Esophagus (tissue), 2 donors: ENCODE measurements around the gene MLLT1. TPM values are rescaled to one million over a fixed set of nuclear protein-coding genes. Genes with fewer than 3 reads are reported as not detected.

ENCODE experiments used
- H3K27ac ChIP-seq, 2 donors: one replicate each; pipeline ENCODE4 v1.5.1; 2013; ENCODE audit warnings: low read depth in 2 of 2, mild to moderate bottlenecking in 2 of 2, inconsistent platforms in 1 of 2, low read length in 1 of 2, moderate library complexity in 1 of 2
- H3K27me3 ChIP-seq, 2 donors: one replicate each; pipeline ENCODE4 v1.6.1; 2013; ENCODE audit warnings: low read length in 2 of 2, control low read depth in 1 of 2, mild to moderate bottlenecking in 1 of 2; ENCODE audit not compliant: insufficient read depth in 2 of 2, control insufficient read depth in 1 of 2
- H3K36me3 ChIP-seq, 2 donors: one replicate each; pipeline ENCODE4 v1.6.1; 2013; ENCODE audit warnings: low read length in 1 of 2; ENCODE audit not compliant: control insufficient read depth in 2 of 2, insufficient read depth in 2 of 2
- H3K4me1 ChIP-seq, 2 donors: one replicate each; pipeline ENCODE4 v1.6.1; 2013; ENCODE audit warnings: low read length in 1 of 2; ENCODE audit not compliant: control insufficient read depth in 2 of 2, insufficient read depth in 2 of 2
- H3K4me3 ChIP-seq, 2 donors: one replicate each; pipeline ENCODE4 v1.5.1; 2013; ENCODE audit warnings: low read length in 2 of 2, mild to moderate bottlenecking in 2 of 2, low read depth in 1 of 2, moderate library complexity in 1 of 2
- H3K9me3 ChIP-seq, 2 donors: one replicate each; pipeline ENCODE4 v1.6.1; 2013; ENCODE audit warnings: mild to moderate bottlenecking in 2 of 2, low read depth in 1 of 2, low read length in 1 of 2, moderate library complexity in 1 of 2; ENCODE audit not compliant: control insufficient read depth in 2 of 2, insufficient read depth in 1 of 2
- WGBS, 2 donors: extraction: QIAGEN DNeasy Blood & Tissue Kit; methylation state at CpG; one replicate each; pipeline ENCODE4 v1.1.7; 2013; 5-methylcytosine and 5-hydroxymethylcytosine counted together
- polyA plus RNA-seq, 2 donors: library from polyadenylated mRNA; stranded (reverse); fragments of 200-250 nt; gene quantifications; one replicate each; pipeline ENCODE4 v1.2.3, GENCODE V29; 2013
- donor health status: healthy with polysubstance abuse.
- donor health status: Bipolar disorder and iron deficiency.

Gene MLLT1
- polyA plus RNA-seq, 2 donors = 15.5 to 16.3 TPM

DNA sequence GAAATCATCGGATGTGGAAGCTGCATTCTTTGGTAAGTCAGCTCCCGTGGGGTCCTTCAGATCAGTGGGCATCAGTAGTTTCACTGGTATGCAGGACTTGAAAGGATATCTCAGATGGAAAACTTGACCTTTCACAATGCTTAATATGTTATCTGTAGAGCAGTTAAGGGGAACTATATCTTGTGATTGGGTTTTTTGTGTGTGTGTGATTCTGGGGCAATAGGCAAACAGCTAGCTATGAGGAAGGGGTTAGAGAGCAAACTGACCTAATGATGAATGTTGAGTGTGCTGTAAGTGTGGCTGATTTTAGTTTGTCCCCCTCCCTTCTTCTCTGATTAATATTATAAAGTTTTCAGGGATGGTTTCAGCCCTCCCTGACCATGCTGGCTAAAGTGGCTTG is 91.0 kb downstream of the MLLT1 start:
- no peaks in the 10 kb centered on the region for H3K27me3 ChIP-seq
- no peaks in the 10 kb centered on the region for H3K9me3 ChIP-seq
- no peak overlapping the region for H3K27ac ChIP-seq
- no peaks in the 10 kb centered on the region for H3K36me3 ChIP-seq
- no peak overlapping the region for H3K4me3 ChIP-seq
- 92 to 93% methylated on average over 2 of the region's 2 CpGs for WGBS, 2 donors
- no peaks in the 10 kb centered on the region for H3K4me1 ChIP-seq

DNA sequence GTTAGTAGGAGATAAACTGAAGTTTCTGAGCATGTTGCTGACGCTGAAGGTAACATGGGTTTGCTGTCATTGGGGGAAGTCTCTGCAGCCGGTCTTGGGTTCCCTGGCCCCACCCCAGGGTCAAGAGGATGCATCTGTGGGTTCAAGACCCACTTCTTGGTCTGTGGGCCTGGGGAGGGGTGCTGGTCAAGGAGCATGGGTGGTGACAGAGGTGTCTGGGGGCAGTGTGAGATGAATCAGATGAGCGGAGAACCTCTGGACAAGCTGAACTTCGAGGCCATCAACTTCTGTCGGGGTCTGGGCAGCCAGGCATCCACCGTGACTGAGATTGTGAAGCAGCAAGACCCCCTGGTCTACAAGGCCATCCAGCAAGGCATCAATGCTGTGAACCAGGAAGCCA is 92.4 kb downstream of the MLLT1 start:
- Histone ChIP-seq H3K4me3 (no peak overlapping the region), H3K27ac (no peak overlapping the region), H3K9me3 (no peaks in the 10 kb centered on the region), H3K4me1 (no peaks in the 10 kb centered on the region), H3K36me3 (no peaks in the 10 kb centered on the region), H3K27me3 (no peaks in the 10 kb centered on the region)
- WGBS, 2 donors = 92 to 95% methylated on average over 6 of the region's 6 CpGs

DNA sequence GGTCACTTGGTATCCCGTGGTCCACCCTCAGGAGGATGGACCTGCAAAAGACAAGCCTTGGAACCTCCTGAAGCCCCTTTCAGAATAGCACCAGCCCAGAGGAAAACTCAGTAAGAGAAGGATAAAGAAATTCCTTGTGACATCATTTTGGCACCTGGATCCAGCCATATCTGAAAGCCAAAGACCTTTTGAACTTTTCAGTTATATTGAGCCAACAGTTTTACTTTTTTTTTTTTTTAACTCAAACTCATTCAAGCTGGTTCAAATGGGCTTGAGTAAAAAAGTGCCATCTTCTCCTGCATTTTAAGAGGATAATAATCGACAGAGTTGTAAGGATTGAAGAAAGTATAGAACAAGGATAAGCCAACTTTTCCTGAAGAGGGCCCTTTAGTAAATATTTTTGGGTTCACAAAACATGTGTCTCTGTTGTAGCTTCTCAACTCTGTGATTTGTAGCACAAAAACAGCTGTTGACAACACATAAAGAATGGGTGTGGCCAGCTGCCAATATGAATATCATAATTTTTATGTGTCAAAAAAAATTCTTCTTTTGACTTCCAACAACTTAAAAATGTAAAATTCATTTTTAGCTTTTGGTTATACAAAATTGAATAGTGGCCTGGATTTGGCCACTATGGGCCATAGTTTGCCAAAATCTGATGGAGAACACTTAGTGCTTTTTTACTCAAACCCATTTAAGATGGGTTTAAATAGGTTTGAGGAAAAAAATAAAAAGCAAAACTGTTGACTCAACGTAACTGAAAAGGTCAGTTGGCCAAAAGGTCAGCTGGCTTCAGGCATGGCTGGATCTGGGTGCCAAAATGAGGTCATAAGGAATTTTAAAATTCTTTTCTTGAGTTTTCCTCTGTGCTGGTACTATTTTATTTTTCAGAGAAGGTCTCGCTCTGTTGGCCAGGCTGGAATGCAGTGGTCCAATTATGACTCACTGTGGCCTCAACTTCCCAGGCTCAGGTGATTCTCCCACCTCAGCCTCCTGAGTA is 93.6 kb downstream of the MLLT1 start:
- Histone ChIP-seq H3K4me3 (no peak overlapping the region), H3K27me3 (no peaks in the 10 kb centered on the region), H3K36me3 (no peaks in the 10 kb centered on the region), H3K4me1 (no peaks in the 10 kb centered on the region), H3K27ac (no peak overlapping the region), H3K9me3 (no peaks in the 10 kb centered on the region)
- WGBS, 2 donors = 68 to 74% methylated on average over 4 of the region's 4 CpGs

DNA sequence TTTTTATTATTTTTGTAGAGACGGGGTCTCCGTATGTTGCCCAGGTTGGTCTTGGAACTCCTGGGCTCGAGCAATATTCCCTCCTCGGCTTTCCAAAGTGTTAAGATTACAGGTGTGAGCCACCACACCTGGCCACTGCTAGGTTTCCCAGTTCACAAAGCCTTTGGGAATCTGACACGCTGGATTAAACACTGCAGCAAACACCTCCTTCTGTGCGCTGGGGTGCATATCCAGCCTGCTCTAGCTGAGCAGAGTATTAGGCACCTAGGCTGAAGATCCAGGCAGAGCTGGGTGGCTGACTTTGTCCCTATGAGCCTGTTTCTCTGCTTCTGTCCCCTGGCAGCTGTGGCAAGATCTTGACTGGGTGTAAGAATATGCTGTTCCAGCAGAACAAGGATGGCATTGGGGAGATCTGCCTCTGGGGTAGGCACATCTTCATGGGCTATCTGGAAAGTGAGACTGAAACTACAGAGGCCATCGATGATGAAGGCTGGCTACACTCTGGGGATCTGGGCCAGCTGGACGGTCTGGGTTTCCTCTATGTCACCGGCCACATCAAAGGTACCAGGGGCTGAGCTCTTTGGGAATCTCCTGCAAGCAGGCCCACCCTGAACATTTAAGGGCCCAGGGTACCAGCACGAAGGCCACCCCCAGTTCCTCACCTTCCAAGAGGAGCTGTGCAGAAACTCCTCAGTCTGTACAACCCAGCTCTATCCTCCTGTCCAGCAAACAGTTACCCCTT is 94.5 kb downstream of the MLLT1 start:
- 76% methylated on average over 10 of the region's 10 CpGs for WGBS, 2 donors
- Histone ChIP-seq H3K9me3 (no peaks in the 10 kb centered on the region), H3K36me3 (no peaks in the 10 kb centered on the region), H3K4me3 (no peak overlapping the region), H3K27me3 (no peaks in the 10 kb centered on the region), H3K27ac (no peak overlapping the region), H3K4me1 (no peaks in the 10 kb centered on the region)

DNA sequence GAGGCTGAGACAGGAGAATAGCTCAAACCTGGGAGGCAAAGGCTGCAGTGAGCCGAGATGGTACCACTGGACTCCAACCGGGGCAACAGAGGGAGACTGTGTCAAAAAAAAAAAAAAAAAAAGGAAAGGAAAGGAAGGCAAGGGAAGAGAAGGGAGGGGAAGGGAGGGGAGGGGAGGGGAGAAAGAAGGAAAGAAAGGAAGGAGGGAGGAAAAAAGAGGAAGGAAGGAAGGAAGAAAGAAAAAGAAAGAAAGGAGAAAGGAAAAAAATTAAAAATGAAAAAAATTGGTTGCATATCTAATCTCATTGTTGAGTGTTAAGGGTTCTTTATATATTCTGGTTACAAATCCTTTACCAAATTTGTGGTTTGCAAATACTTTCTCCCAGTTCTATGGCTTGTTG is 98.7 kb downstream of the MLLT1 start:
- Histone ChIP-seq H3K4me3 (no peak overlapping the region), H3K27ac (no peak overlapping the region), H3K27me3 (no peaks in the 10 kb centered on the region), H3K9me3 (no peaks in the 10 kb centered on the region), H3K4me1 (no peaks in the 10 kb centered on the region), H3K36me3 (no peaks in the 10 kb centered on the region)
- 80% methylated on average over 2 of the region's 2 CpGs for WGBS, 2 donors

DNA sequence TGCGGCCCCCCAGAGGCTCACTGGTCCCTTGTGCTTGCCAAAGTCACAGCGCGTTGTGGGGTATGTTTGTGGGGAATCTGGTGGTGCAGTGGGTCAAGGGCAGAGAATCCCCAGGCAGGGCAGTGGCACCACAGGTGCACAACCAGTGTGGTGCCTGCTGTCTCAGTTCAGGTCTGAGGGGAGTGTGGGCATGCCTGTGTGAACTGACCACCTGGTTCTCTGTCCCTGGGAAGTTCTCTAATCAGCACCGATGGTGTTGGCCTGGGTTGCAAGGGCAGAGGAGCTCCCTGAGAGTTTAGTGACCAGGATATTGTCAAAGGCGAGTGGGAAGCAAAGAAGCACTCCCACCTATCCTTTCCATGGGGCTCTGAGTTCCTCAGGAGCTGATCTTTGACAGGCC is 106.6 kb downstream of the MLLT1 start:
- H3K4me3 ChIP-seq = no peak overlapping the region
- H3K27me3 ChIP-seq = no peaks in the 10 kb centered on the region
- no peaks in the 10 kb centered on the region for H3K4me1 ChIP-seq
- H3K9me3 ChIP-seq = no peaks in the 10 kb centered on the region
- H3K27ac ChIP-seq = no peak overlapping the region
- WGBS, 2 donors = 74 to 83% methylated on average over 5 of the region's 5 CpGs
- no peaks in the 10 kb centered on the region for H3K36me3 ChIP-seq

DNA sequence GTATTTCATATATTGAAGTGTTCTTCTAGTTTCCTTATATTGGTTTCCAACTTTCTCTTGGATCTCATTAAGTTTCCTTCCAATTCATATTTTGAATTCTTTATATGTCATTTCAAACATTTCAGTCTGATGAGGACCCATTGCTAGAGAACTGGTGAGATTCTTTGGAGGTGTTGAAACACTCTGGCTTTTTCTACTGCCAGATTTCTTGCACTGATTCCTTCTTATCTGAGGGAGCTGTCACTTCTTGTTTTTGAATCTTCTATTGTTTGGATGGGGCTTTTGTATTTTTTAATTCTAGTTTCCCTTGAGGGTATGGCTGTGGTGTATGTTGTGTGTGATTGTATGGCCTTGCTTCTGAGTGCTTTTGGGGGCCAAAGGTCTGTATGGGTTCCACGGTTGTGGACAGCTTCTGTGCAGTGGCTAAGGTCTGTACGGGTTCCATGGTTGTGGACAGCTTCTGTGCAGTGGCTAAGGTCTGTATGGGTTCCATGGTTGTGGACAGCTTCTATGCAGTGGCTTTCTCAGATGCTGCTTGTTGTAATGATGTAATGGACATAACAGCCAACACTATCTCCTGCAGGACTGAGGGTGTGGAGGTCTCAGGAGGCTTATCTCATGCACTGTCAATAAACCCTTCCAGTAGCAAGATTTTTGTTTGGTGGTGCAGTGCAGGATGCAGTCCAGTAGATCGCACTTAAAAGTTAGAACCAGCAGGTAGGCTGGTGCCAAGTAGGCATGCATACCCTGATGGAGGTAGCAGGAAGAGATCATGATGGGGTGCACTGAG is 107.5 kb downstream of the MLLT1 start:
- Histone ChIP-seq H3K36me3 (no peaks in the 10 kb centered on the region), H3K4me1 (no peaks in the 10 kb centered on the region), H3K9me3 (no peaks in the 10 kb centered on the region), H3K27ac (no peak overlapping the region), H3K27me3 (no peaks in the 10 kb centered on the region), H3K4me3 (no peak overlapping the region)
- 82 to 85% methylated on average over 3 of the region's 3 CpGs for WGBS, 2 donors

DNA sequence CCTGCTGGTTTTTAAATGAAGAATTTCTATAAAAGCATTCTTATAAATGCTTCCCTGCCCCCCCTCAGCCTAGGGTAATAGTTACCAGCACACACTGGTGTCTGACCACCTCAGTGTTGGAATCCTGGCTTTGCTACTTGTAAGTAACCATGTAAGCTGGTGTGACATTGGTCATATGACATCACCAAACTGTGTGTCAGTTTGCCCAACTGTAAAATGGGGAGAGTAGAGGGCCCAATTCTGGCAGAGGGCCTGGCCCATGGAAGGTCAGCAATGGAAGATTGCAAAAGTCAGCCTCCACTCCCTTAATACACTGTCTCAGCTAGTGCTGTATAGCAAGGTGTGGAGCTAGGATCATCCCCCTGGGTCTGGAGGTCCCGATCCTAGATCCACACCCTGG is 112.7 kb downstream of the MLLT1 start:
- 94% methylated on average over 1 of the region's 1 CpG for WGBS, 2 donors
- Histone ChIP-seq H3K27ac (no peak overlapping the region), H3K9me3 (no peaks in the 10 kb centered on the region), H3K4me3 (no peak overlapping the region), H3K36me3 (no peaks in the 10 kb centered on the region), H3K27me3 (no peaks in the 10 kb centered on the region), H3K4me1 (no peaks in the 10 kb centered on the region)

DNA sequence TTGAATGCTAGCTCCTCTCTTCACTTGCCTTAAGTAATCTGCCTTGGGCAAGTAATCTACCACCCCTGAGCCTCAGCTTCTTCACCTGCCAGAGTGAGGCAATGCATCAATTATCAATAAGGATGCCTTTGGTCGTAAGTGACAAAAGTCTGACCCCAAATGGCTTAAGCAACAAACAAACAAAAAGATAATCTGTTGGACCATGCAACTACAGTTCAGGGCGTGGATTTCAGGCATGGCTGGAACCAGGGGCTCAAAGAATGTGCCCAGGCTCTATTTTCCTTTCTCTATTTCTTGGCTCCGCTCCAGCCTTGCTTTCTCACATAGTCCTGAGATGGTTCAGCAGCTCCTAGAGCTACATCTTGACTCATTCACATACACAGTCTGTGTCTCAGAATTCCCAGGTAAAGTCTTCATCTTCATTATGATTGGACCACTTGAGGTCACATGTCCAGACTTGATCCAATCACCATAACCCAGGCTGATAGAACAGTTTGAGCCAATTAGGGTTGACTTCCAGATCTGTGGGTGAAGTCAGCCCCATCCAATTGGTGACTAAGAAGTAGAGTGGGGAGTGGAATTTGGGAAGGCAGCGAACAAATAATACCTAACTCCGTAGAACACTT is 114.8 kb downstream of the MLLT1 start:
- H3K4me3 ChIP-seq = no peak overlapping the region
- H3K9me3 ChIP-seq = peaks cover 0 to 3% of the 10 kb centered on the region in 2 donors
- no peaks in the 10 kb centered on the region for H3K36me3 ChIP-seq
- no peak overlapping the region for H3K27ac ChIP-seq
- no peaks in the 10 kb centered on the region for H3K27me3 ChIP-seq
- H3K4me1 ChIP-seq = peaks cover 0 to 2% of the 10 kb centered on the region in 2 donors
- 77 to 80% methylated on average over 5 of the region's 5 CpGs for WGBS, 2 donors
